Measurements from ENCODE around the gene NDUFAF2. TPM values are rescaled to one million over a fixed set of nuclear protein-coding genes. Genes with fewer than 3 reads are reported as not detected.
A peak's percentile ranks its signal among the peaks of the same experiment; 100 is the strongest.

NDUFAF2 gene
- total RNA-seq, 4 donors from 2014 or later, result 44.0 to 56.3 (median 45.9) TPM

GRCh38 chr5:60955239-60955638 lies 10.2 kb downstream of the NDUFAF2 start:
- Histone ChIP-seq H3K4me3 (no peak overlapping the region), H3K9me3 (peaks cover 0 to 6% (median 0%) of the 10 kb centered on the region in 3 donors), H3K27ac (no peak overlapping the region), H3K4me1 (no peaks in the 10 kb centered on the region), H3K27me3 (no peaks in the 10 kb centered on the region), H3K36me3 (no peaks in the 10 kb centered on the region)
- TF ChIP-seq POLR2A (IDR thresholded peaks at IDR 0.05), result no peak
- no peak for TF ChIP-seq POLR2AphosphoS5 (IDR thresholded peaks at IDR 0.05)
- TF ChIP-seq EP300 (IDR thresholded peaks at IDR 0.05), result no peak
- TF ChIP-seq CTCF (IDR thresholded peaks at IDR 0.05), result no peak
- 93 to 97% methylated on average over 3 of the region's 3 CpGs for WGBS, 2 donors (ENCODE audit: low coverage in 1 of 2)
- ATAC-seq, result no peak

- no peaks in the 10 kb centered on the region for H3K4me1 ChIP-seq
- H3K4me3 ChIP-seq, result no peak overlapping the region
- no peaks in the 10 kb centered on the region for H3K36me3 ChIP-seq
- peaks cover 0 to 6% (median 0%) of the 10 kb centered on the region in 3 donors for H3K9me3 ChIP-seq
- no peak overlapping the region for H3K27ac ChIP-seq
- H3K27me3 ChIP-seq, result no peaks in the 10 kb centered on the region
- ATAC-seq, result no peak
- no peak for TF ChIP-seq POLR2A (IDR thresholded peaks at IDR 0.05)
- TF ChIP-seq EP300 (IDR thresholded peaks at IDR 0.05), result no peak
- TF ChIP-seq POLR2AphosphoS5 (IDR thresholded peaks at IDR 0.05), result no peak
- TF ChIP-seq CTCF (IDR thresholded peaks at IDR 0.05), result no peak
These were observed 13.1 kb downstream of the NDUFAF2 start for GRCh38 chr5:60958088-60958487.

GRCh38 chr5:60958712-60959111 lies 13.7 kb downstream of the NDUFAF2 start:
- WGBS, 2 donors (ENCODE audit: low coverage in 1 of 2), result 74 to 86% methylated on average over 2 of the region's 2 CpGs
- TF ChIP-seq POLR2AphosphoS5 (IDR thresholded peaks at IDR 0.05) (no peak), EP300 (IDR thresholded peaks at IDR 0.05) (no peak), POLR2A (IDR thresholded peaks at IDR 0.05) (no peak), CTCF (IDR thresholded peaks at IDR 0.05) (no peak)
- no peaks in the 10 kb centered on the region for H3K36me3 ChIP-seq
- H3K4me3 ChIP-seq, result no peak overlapping the region
- no peaks in the 10 kb centered on the region for H3K27me3 ChIP-seq
- peaks cover 0 to 6% (median 0%) of the 10 kb centered on the region in 3 donors for H3K9me3 ChIP-seq
- no peaks in the 10 kb centered on the region for H3K4me1 ChIP-seq
- no peak for ATAC-seq
- H3K27ac ChIP-seq, result no peak overlapping the region

- H3K4me3 ChIP-seq, result no peak overlapping the region
- peaks cover 0 to 6% (median 0%) of the 10 kb centered on the region in 3 donors for H3K9me3 ChIP-seq
- TF ChIP-seq POLR2AphosphoS5 (IDR thresholded peaks at IDR 0.05) (no peak), EP300 (IDR thresholded peaks at IDR 0.05) (no peak), POLR2A (IDR thresholded peaks at IDR 0.05) (no peak), CTCF (IDR thresholded peaks at IDR 0.05) (peak in 1 of 4 experiments; percentile 32)
- no peak for ATAC-seq
- no peaks in the 10 kb centered on the region for H3K4me1 ChIP-seq
- H3K36me3 ChIP-seq, result no peaks in the 10 kb centered on the region
- no peaks in the 10 kb centered on the region for H3K27me3 ChIP-seq
- H3K27ac ChIP-seq, result no peak overlapping the region
These were observed 14.2 kb downstream of the NDUFAF2 start for GRCh38 chr5:60959156-60959555.

GRCh38 chr5:60960591-60960990 lies 15.6 kb downstream of the NDUFAF2 start:
- no peaks in the 10 kb centered on the region for H3K4me1 ChIP-seq
- H3K27ac ChIP-seq, result no peak overlapping the region
- no peaks in the 10 kb centered on the region for H3K27me3 ChIP-seq
- no peak overlapping the region for H3K4me3 ChIP-seq
- no peaks in the 10 kb centered on the region for H3K9me3 ChIP-seq
- no peak for TF ChIP-seq POLR2A (IDR thresholded peaks at IDR 0.05)
- peak; percentile 9 to 34 (median 20) for TF ChIP-seq CTCF (IDR thresholded peaks at IDR 0.05)
- ATAC-seq, result no peak
- WGBS, 2 donors (ENCODE audit: low coverage in 1 of 2), result 47 to 57% methylated on average over 1 to 2 of the region's 2 CpGs
- H3K36me3 ChIP-seq, result no peaks in the 10 kb centered on the region

Measured in gastroesophageal sphincter (tissue), 4 donors.